OCI-LY1 (cell line): ENCODE data around the gene ADCY1.

Experiments used
- CTCF ChIP-seq: fragments of 200-600 bp; sonication (generic), shearing (Covaris generic); IDR thresholded peaks from 2 replicates; pipeline ENCODE4 v1.5.1; 2017; ENCODE audit warnings: mild to moderate bottlenecking, antibody characterized with exemption, low read length, moderate library complexity, mixed read lengths
- EZH2 ChIP-seq: fragments of 200-600 bp; sonication (generic), shearing (Covaris generic); IDR thresholded peaks from 2 replicates; pipeline ENCODE4 v1.8.0; 2017; ENCODE audit warnings: borderline replicate concordance, mixed run types, mild to moderate bottlenecking, antibody characterized with exemption, low read length, moderate library complexity, mixed read lengths

GRCh38 chr7:45581271-45581780 lies 7.2 kb downstream of the ADCY1 start:
- TF ChIP-seq EZH2 (no peak), CTCF (no peak)
